ENCODE measurements around the gene OR6V1.

OR6V1 gene

DNA sequence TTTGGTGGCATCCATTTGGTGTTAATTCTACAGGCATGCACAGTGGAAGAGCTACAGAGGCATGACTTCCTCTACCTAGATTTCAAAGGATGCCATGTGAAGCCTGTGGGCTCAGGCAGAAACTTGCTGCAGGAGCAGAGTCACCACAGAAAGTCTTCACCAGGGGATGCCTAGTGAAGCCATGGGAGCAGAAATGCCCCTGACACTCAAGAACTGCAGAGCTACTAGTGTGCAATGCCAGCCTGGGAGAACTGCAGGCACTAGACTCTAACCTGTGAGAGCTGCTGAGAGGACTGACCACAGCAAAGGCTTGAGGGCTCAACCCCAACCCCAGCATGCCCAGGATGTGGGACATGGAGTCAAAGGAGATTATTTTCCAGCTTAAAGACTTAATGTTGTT, 29.1 kb upstream of the OR6V1 start:
- no peak overlapping the region for H3K9ac ChIP-seq (ENCODE audit: insufficient read length, low read depth)
- H3K27me3 ChIP-seq (ENCODE audit: insufficient read depth, insufficient read length), result no peaks in the 10 kb centered on the region
- no peaks in the 10 kb centered on the region for H3K4me1 ChIP-seq (ENCODE audit: insufficient read depth, insufficient read length)
- no peak for DNase-seq (ENCODE audit: low read depth, low spot score)
- H3K9me3 ChIP-seq (ENCODE audit: insufficient read depth, low read length), result no peaks in the 10 kb centered on the region
- H3K4me3 ChIP-seq (ENCODE audit: insufficient read length, low read depth), result no peak overlapping the region
- H3K36me3 ChIP-seq (ENCODE audit: insufficient read depth, insufficient read length, low read length), result no peaks in the 10 kb centered on the region
- no peak for TF ChIP-seq SUZ12 (IDR thresholded peaks at IDR 0.05; ENCODE audit: extremely low read depth, insufficient read depth, insufficient read length)
- no peak for TF ChIP-seq YY1 (IDR thresholded peaks at IDR 0.05; ENCODE audit: insufficient read depth, insufficient read length)
- no peak for TF ChIP-seq ZNF274 (IDR thresholded peaks at IDR 0.05; ENCODE audit: low read depth, low read length)

DNA sequence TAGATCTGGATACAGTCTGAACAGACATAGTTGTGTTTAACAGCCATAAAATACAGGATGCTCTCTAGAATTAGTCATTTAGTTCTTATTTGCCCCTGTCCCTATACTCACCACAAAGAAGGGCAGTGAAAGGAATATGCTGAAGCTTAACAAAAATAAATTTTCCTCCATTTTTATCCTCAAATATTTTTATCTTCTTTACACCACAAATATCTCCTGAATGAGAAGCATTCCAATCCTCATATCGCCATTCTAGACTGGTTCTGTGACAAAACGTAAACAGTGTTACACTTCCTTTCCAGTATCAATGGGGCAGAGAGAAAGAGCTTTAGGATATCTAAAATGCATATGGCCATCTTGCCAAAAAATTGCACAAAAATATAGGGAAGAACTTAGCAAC, 26.8 kb upstream of the OR6V1 start:
- no peak for DNase-seq (ENCODE audit: low read depth, low spot score)
- Histone ChIP-seq H3K9me3 (ENCODE audit: insufficient read depth, low read length) (no peaks in the 10 kb centered on the region), H3K4me3 (ENCODE audit: insufficient read length, low read depth) (no peak overlapping the region), H3K9ac (ENCODE audit: insufficient read length, low read depth) (no peak overlapping the region), H3K36me3 (ENCODE audit: insufficient read depth, insufficient read length, low read length) (no peaks in the 10 kb centered on the region), H3K27me3 (ENCODE audit: insufficient read depth, insufficient read length) (no peaks in the 10 kb centered on the region), H3K4me1 (ENCODE audit: insufficient read depth, insufficient read length) (no peaks in the 10 kb centered on the region)
- TF ChIP-seq ZNF274 (IDR thresholded peaks at IDR 0.05; ENCODE audit: low read depth, low read length), result no peak
- no peak for TF ChIP-seq YY1 (IDR thresholded peaks at IDR 0.05; ENCODE audit: insufficient read depth, insufficient read length)
- TF ChIP-seq SUZ12 (IDR thresholded peaks at IDR 0.05; ENCODE audit: extremely low read depth, insufficient read depth, insufficient read length), result no peak

DNA sequence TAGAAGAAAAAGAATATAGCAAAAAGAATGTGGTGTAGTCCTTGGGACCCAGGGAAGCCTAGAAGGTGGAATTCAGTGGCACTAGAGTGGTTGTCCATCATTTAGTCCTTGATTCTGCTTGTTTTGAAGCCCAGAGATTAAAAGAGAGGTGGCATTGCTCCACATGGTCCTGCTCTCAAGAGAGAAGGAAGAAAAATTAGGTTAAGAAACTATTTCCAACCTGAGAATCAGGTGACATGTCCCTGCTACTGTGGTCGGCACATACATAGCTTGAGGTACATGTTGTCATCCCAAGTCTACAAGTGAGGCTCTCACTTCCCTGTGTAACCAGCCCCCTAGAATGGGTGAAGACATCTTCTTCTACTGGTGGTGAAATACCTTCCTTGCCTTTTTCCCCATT, 25.1 kb upstream of the OR6V1 start, which contains the start of gene OR9A2:
TSS of gene OR9A2 (minus strand) at position 101 of the 400 bp plus-strand sequence. CDS start at position 101, 0 bp downstream.
- no peaks in the 10 kb centered on the region for H3K36me3 ChIP-seq (ENCODE audit: insufficient read depth, insufficient read length, low read length)
- DNase-seq (ENCODE audit: low read depth, low spot score), result no peak
- no peak within 1 kb of the TSS for H3K4me3 ChIP-seq (ENCODE audit: insufficient read length, low read depth)
- no peaks in the 10 kb centered on the region for H3K4me1 ChIP-seq (ENCODE audit: insufficient read depth, insufficient read length)
- no peaks in the 10 kb centered on the region for H3K9me3 ChIP-seq (ENCODE audit: insufficient read depth, low read length)
- no peak within 1 kb of the TSS for H3K9ac ChIP-seq (ENCODE audit: insufficient read length, low read depth)
- no peaks in the 10 kb centered on the region for H3K27me3 ChIP-seq (ENCODE audit: insufficient read depth, insufficient read length)
- no peak for TF ChIP-seq YY1 (IDR thresholded peaks at IDR 0.05; ENCODE audit: insufficient read depth, insufficient read length)
- TF ChIP-seq ZNF274 (IDR thresholded peaks at IDR 0.05; ENCODE audit: low read depth, low read length), result no peak
- no peak for TF ChIP-seq SUZ12 (IDR thresholded peaks at IDR 0.05; ENCODE audit: extremely low read depth, insufficient read depth, insufficient read length)

DNA sequence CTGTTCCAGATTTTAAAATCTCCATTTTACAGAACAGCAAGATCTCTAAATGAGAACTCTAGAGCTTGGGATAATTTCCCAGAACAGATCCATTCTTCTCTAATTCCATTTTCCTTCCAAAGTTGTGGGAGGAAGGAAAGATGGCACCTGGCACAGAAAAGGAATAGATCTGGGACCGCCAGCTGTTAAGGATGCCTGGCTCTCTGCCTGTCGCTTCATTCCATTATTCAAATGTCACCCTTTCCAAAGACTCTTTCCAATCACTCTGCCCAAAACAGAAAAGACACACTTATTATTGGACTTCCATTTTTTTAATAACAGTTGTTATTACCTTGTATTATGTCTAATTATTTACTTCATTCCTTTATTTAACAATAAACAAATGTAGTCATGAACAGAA, 24.5 kb upstream of the OR6V1 start:
- Histone ChIP-seq H3K9ac (ENCODE audit: insufficient read length, low read depth) (no peak overlapping the region), H3K4me1 (ENCODE audit: insufficient read depth, insufficient read length) (no peaks in the 10 kb centered on the region), H3K4me3 (ENCODE audit: insufficient read length, low read depth) (no peak overlapping the region), H3K27me3 (ENCODE audit: insufficient read depth, insufficient read length) (no peaks in the 10 kb centered on the region), H3K9me3 (ENCODE audit: insufficient read depth, low read length) (no peaks in the 10 kb centered on the region), H3K36me3 (ENCODE audit: insufficient read depth, insufficient read length, low read length) (no peaks in the 10 kb centered on the region)
- no peak for DNase-seq (ENCODE audit: low read depth, low spot score)
- TF ChIP-seq ZNF274 (IDR thresholded peaks at IDR 0.05; ENCODE audit: low read depth, low read length), result no peak
- TF ChIP-seq SUZ12 (IDR thresholded peaks at IDR 0.05; ENCODE audit: extremely low read depth, insufficient read depth, insufficient read length), result no peak
- no peak for TF ChIP-seq YY1 (IDR thresholded peaks at IDR 0.05; ENCODE audit: insufficient read depth, insufficient read length)

DNA sequence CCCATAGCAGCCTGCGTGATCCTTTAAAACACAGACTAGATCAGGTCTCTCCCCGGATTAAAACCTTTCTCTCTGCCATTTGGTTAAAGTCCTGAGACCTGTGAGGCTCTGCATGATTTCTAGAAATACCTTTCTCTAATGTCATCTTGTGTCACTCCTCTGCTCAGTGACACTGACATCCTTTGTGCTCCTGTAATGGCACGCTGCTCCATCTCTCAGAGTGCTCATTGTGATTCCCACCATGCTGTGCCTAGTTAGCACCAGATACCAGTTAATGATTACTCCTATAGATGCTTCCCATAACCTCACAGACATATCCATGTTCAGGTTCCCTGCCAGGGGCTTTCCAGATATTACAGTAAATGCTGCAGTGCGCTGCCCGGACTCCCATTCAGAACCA, 13.5 kb upstream of the OR6V1 start:
- no peak overlapping the region for H3K9ac ChIP-seq (ENCODE audit: insufficient read length, low read depth)
- no peak for DNase-seq (ENCODE audit: low read depth, low spot score)

DNA sequence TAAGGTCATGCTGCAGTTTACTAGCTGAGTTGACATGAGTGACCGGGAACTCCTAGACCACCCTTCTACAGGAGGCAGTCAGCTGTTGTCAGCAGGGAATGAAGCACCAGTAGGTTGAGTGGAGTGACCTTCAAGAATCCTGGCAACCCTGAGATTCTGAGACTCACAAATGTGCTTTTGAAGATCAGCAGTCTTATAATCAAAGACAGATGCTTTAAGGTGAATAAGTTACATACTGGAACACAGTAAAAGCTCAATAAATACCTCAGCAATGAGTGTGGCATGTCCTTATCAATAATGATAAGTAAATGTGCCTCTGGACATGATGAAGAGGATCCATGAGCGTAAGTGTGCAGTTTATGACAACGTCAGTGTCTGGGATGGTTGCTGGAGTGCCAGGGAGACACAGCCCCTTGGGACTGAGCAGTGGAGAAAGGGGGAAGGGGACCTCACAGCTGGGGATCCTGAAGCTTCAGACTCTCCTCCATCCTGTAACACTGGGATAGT, 11.9 kb upstream of the OR6V1 start:
- Histone ChIP-seq H3K9ac (ENCODE audit: insufficient read length, low read depth) (no peak overlapping the region), H3K9me3 (ENCODE audit: insufficient read depth, low read length) (no peaks in the 10 kb centered on the region), H3K4me3 (ENCODE audit: insufficient read length, low read depth) (no peak overlapping the region), H3K27me3 (ENCODE audit: insufficient read depth, insufficient read length) (no peaks in the 10 kb centered on the region), H3K4me1 (ENCODE audit: insufficient read depth, insufficient read length) (no peaks in the 10 kb centered on the region), H3K36me3 (ENCODE audit: insufficient read depth, insufficient read length, low read length) (no peaks in the 10 kb centered on the region)
- TF ChIP-seq SUZ12 (IDR thresholded peaks at IDR 0.05; ENCODE audit: extremely low read depth, insufficient read depth, insufficient read length), result no peak
- TF ChIP-seq YY1 (IDR thresholded peaks at IDR 0.05; ENCODE audit: insufficient read depth, insufficient read length), result no peak
- TF ChIP-seq ZNF274 (IDR thresholded peaks at IDR 0.05; ENCODE audit: low read depth, low read length), result no peak
- no peak for DNase-seq (ENCODE audit: low read depth, low spot score)

More for the DNA sequence above, 13.5 kb upstream of the OR6V1 start:
- H3K36me3 ChIP-seq (ENCODE audit: insufficient read depth, insufficient read length, low read length), result no peaks in the 10 kb centered on the region
- H3K9me3 ChIP-seq (ENCODE audit: insufficient read depth, low read length), result no peaks in the 10 kb centered on the region
- H3K27me3 ChIP-seq (ENCODE audit: insufficient read depth, insufficient read length), result no peaks in the 10 kb centered on the region
- TF ChIP-seq YY1 (IDR thresholded peaks at IDR 0.05; ENCODE audit: insufficient read depth, insufficient read length), result no peak
- no peak for TF ChIP-seq ZNF274 (IDR thresholded peaks at IDR 0.05; ENCODE audit: low read depth, low read length)
- no peak for TF ChIP-seq SUZ12 (IDR thresholded peaks at IDR 0.05; ENCODE audit: extremely low read depth, insufficient read depth, insufficient read length)
- H3K4me1 ChIP-seq (ENCODE audit: insufficient read depth, insufficient read length), result no peaks in the 10 kb centered on the region
- no peak overlapping the region for H3K4me3 ChIP-seq (ENCODE audit: insufficient read length, low read depth)

DNA sequence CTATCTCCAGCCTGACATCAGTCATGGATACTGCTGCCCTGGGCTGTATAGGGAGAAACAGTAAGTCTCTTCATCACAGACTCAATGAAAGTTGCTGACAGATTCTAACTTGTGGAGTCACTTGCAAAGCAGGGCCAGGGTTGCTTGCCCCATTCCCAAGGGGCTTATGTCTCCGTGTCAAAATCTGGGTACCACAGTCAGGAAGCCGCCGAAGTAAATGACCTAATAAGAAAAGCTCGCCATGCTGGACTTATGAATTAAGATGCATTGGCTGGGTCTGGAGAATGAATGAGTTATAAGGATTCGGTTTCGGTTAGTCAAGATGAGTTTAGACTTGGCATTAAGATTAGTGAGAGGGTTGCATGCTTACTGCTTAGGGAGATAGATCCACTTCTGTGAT, 10.8 kb upstream of the OR6V1 start:
- Histone ChIP-seq H3K4me3 (ENCODE audit: insufficient read length, low read depth) (no peak overlapping the region), H3K27me3 (ENCODE audit: insufficient read depth, insufficient read length) (no peaks in the 10 kb centered on the region), H3K9me3 (ENCODE audit: insufficient read depth, low read length) (no peaks in the 10 kb centered on the region), H3K9ac (ENCODE audit: insufficient read length, low read depth) (no peak overlapping the region), H3K36me3 (ENCODE audit: insufficient read depth, insufficient read length, low read length) (no peaks in the 10 kb centered on the region), H3K4me1 (ENCODE audit: insufficient read depth, insufficient read length) (no peaks in the 10 kb centered on the region)
- TF ChIP-seq ZNF274 (IDR thresholded peaks at IDR 0.05; ENCODE audit: low read depth, low read length) (no peak), YY1 (IDR thresholded peaks at IDR 0.05; ENCODE audit: insufficient read depth, insufficient read length) (no peak), SUZ12 (IDR thresholded peaks at IDR 0.05; ENCODE audit: extremely low read depth, insufficient read depth, insufficient read length) (no peak)
- no peak for DNase-seq (ENCODE audit: low read depth, low spot score)

Measured in NT2/D1 (cell line).